Hepatocyte (in vitro differentiated cells): ENCODE data around the gene SIDT2. TPM values are rescaled to one million over a fixed set of nuclear protein-coding genes. Genes with fewer than 3 reads are reported as not detected.

ENCODE experiments used
- DNase-seq: peaks from one replicate; pipeline ENCODE4 v3.0.0-alpha.2; 2016; ENCODE audit warnings: low spot score
- H2AFZ ChIP-seq: fragments of 200-600 bp; sonication (generic); 2 replicates; pipeline ENCODE4 v1.6.0; 2016; ENCODE audit warnings: antibody characterized with exemption, mild to moderate bottlenecking
- H3K27ac ChIP-seq: fragments of 200-600 bp; sonication (generic); 2 replicates; pipeline ENCODE4 v1.5.1; 2016; ENCODE audit warnings: mild to moderate bottlenecking
- H3K27me3 ChIP-seq: fragments of 200-600 bp; sonication (generic); 2 replicates; pipeline ENCODE4 v1.6.1; 2016
- H3K36me3 ChIP-seq: fragments of 200-600 bp; sonication (generic); replicated peaks from 2 replicates; pipeline ENCODE4 v1.5.1; 2016; ENCODE audit warnings: low read depth; ENCODE audit not compliant: insufficient read depth
- H3K4me1 ChIP-seq: fragments of 200-600 bp; sonication (generic); 2 replicates; pipeline ENCODE4 v1.5.1; 2016; ENCODE audit warnings: mild to moderate bottlenecking, moderate library complexity; ENCODE audit not compliant: insufficient read depth
- H3K4me2 ChIP-seq: fragments of 200-600 bp; sonication (generic); 2 replicates; pipeline ENCODE4 v1.6.0; 2016
- H3K4me3 ChIP-seq: fragments of 200-600 bp; sonication (generic); 2 replicates; pipeline ENCODE4 v1.5.1; 2016; ENCODE audit warnings: mild to moderate bottlenecking
- H3K79me2 ChIP-seq: fragments of 200-600 bp; sonication (generic); 2 replicates; pipeline ENCODE4 v1.6.0; 2017; ENCODE audit warnings: mild to moderate bottlenecking
- H3K9me2 ChIP-seq: fragments of 200-600 bp; sonication (generic); replicated peaks from 2 replicates; pipeline ENCODE4 v1.6.0; 2017; ENCODE audit warnings: mild to moderate bottlenecking; ENCODE audit not compliant: insufficient read depth
- H3K9me3 ChIP-seq: fragments of 200-600 bp; sonication (generic); 2 replicates; pipeline ENCODE4 v1.5.1; 2016; ENCODE audit warnings: low read depth, mild to moderate bottlenecking
- H4K20me1 ChIP-seq: fragments of 200-600 bp; sonication (generic); 2 replicates; pipeline ENCODE4 v1.6.0; 2016; ENCODE audit warnings: mild to moderate bottlenecking; ENCODE audit not compliant: insufficient read depth, poor library complexity, severe bottlenecking
- EZH2 ChIP-seq: fragments of 200-600 bp; sonication (generic); IDR thresholded peaks from 2 replicates; pipeline ENCODE4 v1.6.1; 2016; ENCODE audit warnings: antibody characterized with exemption, mild to moderate bottlenecking, borderline replicate concordance
- EZH2phosphoT487 ChIP-seq: fragments of 200-600 bp; sonication (generic); IDR thresholded peaks from one replicate; pipeline ENCODE4 v1.6.1; 2018; ENCODE audit warnings: antibody characterized with exemption, mild to moderate bottlenecking, low read depth, moderate library complexity; ENCODE audit not compliant: unreplicated experiment, severe bottlenecking
- WGBS: methylation state at CpG from one replicate; pipeline ENCODE4 v1.1.6; 2016; ENCODE audit warnings: low lambda C conversion rate; ENCODE audit errors: missing lambda C conversion rate; 5-methylcytosine and 5-hydroxymethylcytosine counted together
- polyA plus RNA-seq: library from polyadenylated mRNA; unstranded; fragments of >200 nt; fragmentation: Nextera tagmentation; extraction: Ambion mirVana; gene quantifications from 2 replicates; pipeline ENCODE4 v1.2.1, GENCODE V29; 2016
- total RNA-seq: library from RNA; depleted of rRNA; stranded (reverse); fragments of >200 nt; gene quantifications from 2 replicates; pipeline ENCODE4 v1.2.3, GENCODE V29; 2014
- TF ChIP-seq, protein P1 (sequence below): fragments of 200-600 bp; sonication (generic); IDR thresholded peaks from 2 replicates; pipeline ENCODE4 v1.5.1; 2016; ENCODE audit warnings: antibody characterized with exemption, mild to moderate bottlenecking; ENCODE audit not compliant: poor library complexity

Gene SIDT2
- total and polyA plus RNA-seq, 2 experiments from 2014 or later = 16.7 to 27.1 TPM

DNA sequence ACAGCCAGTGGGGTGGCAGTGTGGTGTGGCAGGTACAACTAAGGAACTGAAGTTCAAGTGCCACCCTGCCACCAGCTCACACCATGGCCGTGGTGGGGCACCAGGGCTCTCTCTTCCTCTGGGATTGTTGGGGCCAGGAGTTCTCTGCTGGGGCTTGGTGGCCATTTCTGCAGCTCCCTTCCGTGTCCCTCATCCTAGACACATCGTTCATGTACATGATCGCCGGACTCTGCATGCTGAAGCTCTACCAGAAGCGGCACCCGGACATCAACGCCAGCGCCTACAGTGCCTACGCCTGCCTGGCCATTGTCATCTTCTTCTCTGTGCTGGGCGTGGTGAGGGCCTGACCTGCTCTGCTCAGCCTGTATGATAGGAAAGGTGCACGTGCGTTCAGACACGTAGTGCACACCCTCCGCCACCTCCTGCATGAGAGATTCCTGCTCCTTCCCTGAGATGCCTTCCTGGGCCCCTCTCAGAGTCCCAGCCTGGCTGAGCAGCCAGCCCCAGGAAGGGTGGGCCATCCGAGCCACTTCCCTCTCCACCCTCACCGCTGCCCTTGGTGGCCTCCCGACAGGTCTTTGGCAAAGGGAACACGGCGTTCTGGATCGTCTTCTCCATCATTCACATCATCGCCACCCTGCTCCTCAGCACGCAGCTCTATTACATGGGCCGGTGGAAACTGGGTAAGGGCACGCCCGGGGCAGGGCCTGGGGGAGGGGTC is 13.3 kb downstream of the SIDT2 start:
- no peak overlapping the region for H3K4me2 ChIP-seq
- H4K20me1 ChIP-seq = no peaks in the 10 kb centered on the region
- H2AFZ ChIP-seq = no peak overlapping the region
- 96% methylated on average over 26 of the region's 26 CpGs for WGBS
- H3K27ac ChIP-seq = no peak overlapping the region
- no peaks in the 10 kb centered on the region for H3K36me3 ChIP-seq
- DNase-seq = no peak
- H3K9me2 ChIP-seq = no peaks in the 10 kb centered on the region
- H3K9me3 ChIP-seq = no peaks in the 10 kb centered on the region
- no peaks in the 10 kb centered on the region for H3K4me1 ChIP-seq
- no peak overlapping the region for H3K4me3 ChIP-seq
- H3K27me3 ChIP-seq = no peaks in the 10 kb centered on the region
- TF ChIP-seq EZH2 = no peak
- no peaks in the 10 kb centered on the region for H3K79me2 ChIP-seq

GRCh38 chr11:117192401-117192875 is 13.9 kb downstream of the SIDT2 start:
- no peak overlapping the region for H2AFZ ChIP-seq
- no peaks in the 10 kb centered on the region for H3K9me3 ChIP-seq
- H3K27me3 ChIP-seq = no peaks in the 10 kb centered on the region
- no peak for DNase-seq
- TF ChIP-seq EZH2phosphoT487 = no peak
- TF ChIP-seq, protein P1, sequence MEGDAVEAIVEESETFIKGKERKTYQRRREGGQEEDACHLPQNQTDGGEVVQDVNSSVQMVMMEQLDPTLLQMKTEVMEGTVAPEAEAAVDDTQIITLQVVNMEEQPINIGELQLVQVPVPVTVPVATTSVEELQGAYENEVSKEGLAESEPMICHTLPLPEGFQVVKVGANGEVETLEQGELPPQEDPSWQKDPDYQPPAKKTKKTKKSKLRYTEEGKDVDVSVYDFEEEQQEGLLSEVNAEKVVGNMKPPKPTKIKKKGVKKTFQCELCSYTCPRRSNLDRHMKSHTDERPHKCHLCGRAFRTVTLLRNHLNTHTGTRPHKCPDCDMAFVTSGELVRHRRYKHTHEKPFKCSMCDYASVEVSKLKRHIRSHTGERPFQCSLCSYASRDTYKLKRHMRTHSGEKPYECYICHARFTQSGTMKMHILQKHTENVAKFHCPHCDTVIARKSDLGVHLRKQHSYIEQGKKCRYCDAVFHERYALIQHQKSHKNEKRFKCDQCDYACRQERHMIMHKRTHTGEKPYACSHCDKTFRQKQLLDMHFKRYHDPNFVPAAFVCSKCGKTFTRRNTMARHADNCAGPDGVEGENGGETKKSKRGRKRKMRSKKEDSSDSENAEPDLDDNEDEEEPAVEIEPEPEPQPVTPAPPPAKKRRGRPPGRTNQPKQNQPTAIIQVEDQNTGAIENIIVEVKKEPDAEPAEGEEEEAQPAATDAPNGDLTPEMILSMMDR = no peak
- no peak for TF ChIP-seq EZH2
- peaks cover 3% of the 10 kb centered on the region for H3K4me1 ChIP-seq
- 98% methylated on average over 16 of the region's 17 CpGs for WGBS
- no peak overlapping the region for H3K27ac ChIP-seq
- no peaks in the 10 kb centered on the region for H3K9me2 ChIP-seq
- no peaks in the 10 kb centered on the region for H3K79me2 ChIP-seq
- no peaks in the 10 kb centered on the region for H4K20me1 ChIP-seq
- H3K36me3 ChIP-seq = no peaks in the 10 kb centered on the region
- no peak overlapping the region for H3K4me2 ChIP-seq
- H3K4me3 ChIP-seq = no peak overlapping the region

DNA sequence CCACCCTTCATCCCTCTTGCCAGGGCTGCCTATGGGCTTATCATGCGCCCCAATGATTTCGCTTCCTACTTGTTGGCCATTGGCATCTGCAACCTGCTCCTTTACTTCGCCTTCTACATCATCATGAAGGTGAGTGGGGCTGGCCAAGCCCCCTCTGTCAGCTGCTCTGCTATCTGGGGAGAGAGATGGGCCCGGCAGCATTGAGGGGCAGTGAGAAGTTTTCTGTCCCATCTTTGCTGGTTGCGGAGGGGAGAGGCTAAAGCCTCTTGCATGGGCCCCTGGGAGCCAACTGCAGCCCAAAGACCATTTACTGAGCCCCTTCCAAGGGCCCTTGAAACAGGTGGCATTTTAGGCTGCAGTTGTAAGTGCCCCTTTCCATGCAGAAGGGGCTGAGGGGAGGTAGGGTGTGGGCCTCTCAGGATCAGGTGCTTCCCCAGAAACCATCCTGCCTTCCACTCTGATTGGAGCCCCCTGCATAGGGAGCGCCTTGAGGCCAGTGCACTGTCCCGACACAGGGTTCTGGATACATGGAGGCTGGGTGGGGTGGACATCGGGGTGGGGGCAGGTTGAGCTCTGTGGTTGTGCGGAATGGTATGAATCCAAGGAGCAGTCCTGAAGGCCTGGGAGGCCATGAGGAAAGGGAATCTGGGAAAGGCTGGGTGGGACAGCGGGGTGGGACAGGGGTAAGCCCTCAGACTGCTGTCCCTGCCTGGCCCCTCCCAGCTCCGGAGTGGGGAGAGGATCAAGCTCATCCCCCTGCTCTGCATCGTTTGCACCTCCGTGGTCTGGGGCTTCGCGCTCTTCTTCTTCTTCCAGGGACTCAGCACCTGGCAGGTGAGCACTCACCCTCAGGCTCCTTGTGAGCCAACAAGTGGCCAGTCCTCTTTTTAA is 14.8 kb downstream of the SIDT2 start:
- 96% methylated on average over 15 of the region's 15 CpGs for WGBS
- H3K79me2 ChIP-seq = no peaks in the 10 kb centered on the region

More for the DNA sequence above, 14.8 kb downstream of the SIDT2 start:
- TF ChIP-seq, protein P1 = no peak
- no peak for TF ChIP-seq EZH2phosphoT487
- TF ChIP-seq EZH2 = no peak
- Histone ChIP-seq H3K4me2 (no peak overlapping the region), H3K9me2 (no peaks in the 10 kb centered on the region), H3K36me3 (no peaks in the 10 kb centered on the region), H3K9me3 (no peaks in the 10 kb centered on the region), H3K27me3 (no peaks in the 10 kb centered on the region), H4K20me1 (no peaks in the 10 kb centered on the region), H2AFZ (no peak overlapping the region), H3K27ac (no peak overlapping the region), H3K4me1 (peaks cover 11% of the 10 kb centered on the region), H3K4me3 (no peak overlapping the region)
- DNase-seq = no peak
